ENCODE results near the gene PRR33.
"Not testable (repeated sequence)": the region's sequence is repeated elsewhere in the genome, so short reads cannot be mapped to it uniquely, and the experiment has no call there.

The PRR33 gene

GRCh38 chr11:1891831-1892115, at the start of gene PRR33:
Gene PRR33 (minus strand): TSS chr11:1891895. CDS start chr11:1890584, 1,311 bp downstream.
- no peaks in the 10 kb centered on the region for H3K9me3 Mint-ChIP-seq
- H3K4me1 Mint-ChIP-seq: peaks cover 30% of the 10 kb centered on the region
- peak within 1 kb of the TSS; percentile 17 for H3K27ac Mint-ChIP-seq
- H3K36me3 Mint-ChIP-seq: peaks cover 2% of the 10 kb centered on the region
- peak within 1 kb of the TSS; percentile 58 for H3K4me3 Mint-ChIP-seq
- H3K27me3 Mint-ChIP-seq: no peaks in the 10 kb centered on the region

GRCh38 chr11:1939788-1940187, 48.1 kb upstream of the PRR33 start:
- H3K9me3 Mint-ChIP-seq, H3K36me3 Mint-ChIP-seq, H3K27me3 Mint-ChIP-seq, H3K4me3 Mint-ChIP-seq, H3K4me1 Mint-ChIP-seq: not testable (repeated sequence)
- H3K27ac Mint-ChIP-seq: peak overlapping the region; percentile 69

DNA sequence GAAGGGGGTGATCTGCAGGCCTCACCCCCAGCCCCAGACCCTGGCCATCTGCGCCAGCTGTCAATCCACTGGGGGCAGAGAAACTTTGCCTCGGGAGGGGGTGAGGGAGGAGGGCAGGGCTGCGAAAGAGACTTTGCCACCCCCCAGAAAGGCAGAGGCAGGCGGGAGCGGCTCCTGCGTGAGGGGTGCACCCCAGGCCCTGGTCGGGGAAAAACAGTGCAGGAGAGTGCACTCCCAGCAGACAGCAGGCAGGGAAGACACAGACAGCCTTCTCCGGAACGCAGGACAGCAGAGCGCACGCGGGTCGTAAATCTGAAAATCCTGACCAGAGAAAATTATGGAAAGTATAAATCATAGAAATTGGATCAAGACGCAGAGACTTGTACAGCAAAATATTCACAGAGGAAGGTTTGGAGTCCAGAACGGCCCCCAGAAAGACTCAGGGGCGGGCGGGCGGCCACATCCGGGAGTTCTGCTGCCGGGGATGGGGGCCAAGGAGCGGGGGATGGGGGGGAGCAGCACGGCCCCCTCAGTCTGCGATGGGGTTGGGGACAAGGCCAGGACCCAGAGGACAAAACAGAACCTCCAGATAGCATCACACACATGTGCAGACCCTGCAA, 47.4 kb upstream of the PRR33 start:
- Mint-ChIP-seq H3K36me3 (no peaks in the 10 kb centered on the region), H3K27ac (no peak overlapping the region), H3K4me1 (peaks cover 10% of the 10 kb centered on the region), H3K27me3 (no peaks in the 10 kb centered on the region), H3K4me3 (no peak overlapping the region), H3K9me3 (no peaks in the 10 kb centered on the region)

GRCh38 chr11:1938343-1939005, 46.8 kb upstream of the PRR33 start:
- Mint-ChIP-seq H3K4me3 (no peak overlapping the region), H3K27ac (no peak overlapping the region), H3K27me3 (no peaks in the 10 kb centered on the region), H3K36me3 (no peaks in the 10 kb centered on the region), H3K9me3 (no peaks in the 10 kb centered on the region), H3K4me1 (peaks cover 10% of the 10 kb centered on the region)

DNA sequence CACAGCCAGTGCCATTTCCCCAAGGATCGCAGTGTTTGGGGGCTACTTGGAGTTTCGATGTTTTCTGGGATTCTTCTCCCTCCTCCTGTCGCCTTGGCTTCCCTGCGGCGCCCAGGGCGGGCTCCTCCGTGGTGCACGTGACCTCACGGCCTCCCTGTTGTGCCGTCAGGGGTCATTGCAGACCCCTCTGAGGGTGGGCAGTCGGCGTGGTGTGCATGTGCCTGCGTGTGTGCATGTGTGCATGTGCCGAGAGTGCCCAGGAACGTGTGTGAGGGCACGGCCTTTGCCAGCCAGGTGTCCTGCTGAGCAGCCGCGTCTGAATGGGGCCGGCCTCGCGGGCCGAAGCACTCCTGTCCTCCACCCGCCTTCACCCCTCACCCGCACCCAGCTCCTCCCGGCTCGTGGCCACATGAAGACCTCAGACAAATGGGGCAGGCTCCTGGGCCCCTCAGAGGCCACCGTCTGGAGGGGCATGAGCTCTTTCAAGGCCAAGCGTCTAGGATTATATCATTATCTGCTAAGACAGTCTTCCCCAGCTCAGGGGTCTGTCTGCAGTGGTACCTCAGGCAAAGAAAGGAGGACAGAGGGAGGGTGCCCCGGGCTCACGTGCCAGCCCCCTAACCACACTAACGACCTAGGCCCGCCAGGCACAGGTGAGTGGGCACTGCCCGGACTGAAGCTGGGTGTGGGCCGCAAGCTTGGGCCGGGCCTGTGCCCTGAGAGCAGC, 46.1 kb upstream of the PRR33 start:
- Mint-ChIP-seq H3K27me3 (no peaks in the 10 kb centered on the region), H3K9me3 (no peaks in the 10 kb centered on the region), H3K4me3 (no peak overlapping the region), H3K27ac (no peak overlapping the region), H3K4me1 (peaks cover 10% of the 10 kb centered on the region), H3K36me3 (no peaks in the 10 kb centered on the region)

DNA sequence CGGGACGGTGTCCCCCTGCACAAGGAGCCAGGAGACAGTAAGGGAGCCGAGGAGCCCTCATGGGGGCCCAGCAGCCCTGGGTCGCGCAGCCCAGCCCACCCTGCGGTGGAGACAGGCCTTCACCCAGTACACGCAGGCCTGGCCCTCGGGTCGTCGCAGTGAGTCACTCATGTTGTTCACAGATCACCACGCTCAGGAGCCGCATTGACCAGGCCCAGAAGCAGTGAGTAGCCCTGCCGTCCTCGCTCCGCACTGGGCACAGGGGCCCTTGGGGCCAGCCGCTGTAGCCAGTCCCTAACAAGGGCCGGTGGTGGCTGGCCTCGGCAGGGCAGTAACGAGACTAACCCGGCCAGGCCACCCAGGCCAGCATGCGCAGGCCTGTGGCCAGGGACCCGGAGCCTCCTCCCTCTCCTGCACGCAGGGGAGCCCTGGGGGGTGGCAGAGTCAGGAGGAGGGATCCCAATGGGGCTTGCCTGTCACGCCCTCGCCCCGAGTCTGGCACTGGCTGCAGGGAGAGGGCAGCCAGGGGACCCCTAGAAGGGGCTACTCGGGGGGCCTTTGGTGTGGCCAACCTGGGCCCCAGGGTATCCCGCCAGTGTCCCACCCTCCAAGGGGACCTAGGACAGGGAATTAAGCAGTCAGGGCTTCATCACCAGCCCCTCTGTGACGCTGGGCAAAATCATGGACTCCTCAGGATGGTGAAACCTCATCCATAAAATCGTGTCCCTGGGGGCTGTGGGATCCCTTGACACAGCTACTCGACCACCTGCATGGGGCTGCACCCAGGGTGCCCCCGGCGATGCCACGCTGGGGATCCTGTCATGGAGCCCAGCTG, 45.3 kb upstream of the PRR33 start:
- H3K4me1 Mint-ChIP-seq: peaks cover 10% of the 10 kb centered on the region
- H3K4me3 Mint-ChIP-seq: no peak overlapping the region
- H3K9me3 Mint-ChIP-seq: no peaks in the 10 kb centered on the region
- H3K27ac Mint-ChIP-seq: no peak overlapping the region
- no peaks in the 10 kb centered on the region for H3K36me3 Mint-ChIP-seq
- no peaks in the 10 kb centered on the region for H3K27me3 Mint-ChIP-seq

DNA sequence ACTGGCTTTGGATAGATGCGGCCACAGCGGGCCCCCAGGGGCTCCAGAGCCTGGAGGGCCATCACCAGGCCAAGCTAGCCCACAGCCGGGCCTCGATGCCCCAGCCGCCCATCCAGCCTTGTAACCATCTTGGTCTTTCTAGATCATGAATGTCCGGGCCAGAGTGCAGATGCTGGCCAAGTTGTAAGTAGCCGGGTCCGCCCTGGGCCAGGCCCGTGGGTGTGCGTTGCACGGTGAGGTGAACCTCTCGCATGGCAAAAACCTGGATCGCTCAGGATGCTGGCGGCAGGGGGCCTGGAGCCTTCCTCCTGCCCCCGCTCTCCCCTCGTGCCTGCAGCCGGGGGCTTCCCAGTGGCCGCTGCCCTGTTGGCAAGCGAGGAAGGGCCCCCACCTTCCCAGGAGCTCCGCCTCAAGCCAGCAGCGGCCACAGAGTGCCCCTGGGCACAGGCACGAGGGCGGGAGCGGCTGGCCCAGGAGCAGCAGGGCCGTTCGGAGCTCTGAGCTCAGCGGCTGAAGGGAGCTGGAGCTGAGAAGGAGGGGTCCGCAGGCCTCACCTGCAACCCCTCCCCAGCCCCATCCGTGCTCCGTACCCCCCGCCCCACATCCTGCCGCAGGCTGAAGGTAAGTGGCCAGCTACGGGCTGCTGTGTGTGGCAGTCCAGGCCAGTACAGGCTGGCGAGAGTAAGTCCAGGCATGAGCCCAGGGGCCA, 44.5 kb upstream of the PRR33 start:
- H3K27ac Mint-ChIP-seq: no peak overlapping the region
- no peaks in the 10 kb centered on the region for H3K27me3 Mint-ChIP-seq
- H3K36me3 Mint-ChIP-seq: no peaks in the 10 kb centered on the region
- H3K9me3 Mint-ChIP-seq: no peaks in the 10 kb centered on the region
- H3K4me1 Mint-ChIP-seq: peaks cover 10% of the 10 kb centered on the region
- no peak overlapping the region for H3K4me3 Mint-ChIP-seq

GRCh38 chr11:1935156-1936071, 43.7 kb upstream of the PRR33 start:
- no peak overlapping the region for H3K27ac Mint-ChIP-seq
- no peaks in the 10 kb centered on the region for H3K27me3 Mint-ChIP-seq
- no peak overlapping the region for H3K4me3 Mint-ChIP-seq
- H3K9me3 Mint-ChIP-seq: no peaks in the 10 kb centered on the region
- no peaks in the 10 kb centered on the region for H3K36me3 Mint-ChIP-seq
- H3K4me1 Mint-ChIP-seq: peaks cover 12% of the 10 kb centered on the region

- Mint-ChIP-seq H3K9me3 (no peaks in the 10 kb centered on the region), H3K4me1 (peaks cover 9% of the 10 kb centered on the region), H3K36me3 (no peaks in the 10 kb centered on the region), H3K4me3 (no peak overlapping the region), H3K27me3 (no peaks in the 10 kb centered on the region), H3K27ac (no peak overlapping the region)
These were observed 42.9 kb upstream of the PRR33 start for GRCh38 chr11:1934335-1935155.

- Mint-ChIP-seq H3K4me1 (peaks cover 5% of the 10 kb centered on the region), H3K27ac (no peak overlapping the region), H3K27me3 (no peaks in the 10 kb centered on the region), H3K9me3 (no peaks in the 10 kb centered on the region), H3K4me3 (no peak overlapping the region), H3K36me3 (no peaks in the 10 kb centered on the region)
These were observed 42.0 kb upstream of the PRR33 start for GRCh38 chr11:1933416-1934334.

GRCh38 chr11:1932681-1933080, 41.0 kb upstream of the PRR33 start:
- Mint-ChIP-seq H3K4me1 (peaks cover 5% of the 10 kb centered on the region), H3K27ac (no peak overlapping the region), H3K36me3 (no peaks in the 10 kb centered on the region), H3K4me3 (no peak overlapping the region), H3K27me3 (no peaks in the 10 kb centered on the region), H3K9me3 (no peaks in the 10 kb centered on the region)

DNA sequence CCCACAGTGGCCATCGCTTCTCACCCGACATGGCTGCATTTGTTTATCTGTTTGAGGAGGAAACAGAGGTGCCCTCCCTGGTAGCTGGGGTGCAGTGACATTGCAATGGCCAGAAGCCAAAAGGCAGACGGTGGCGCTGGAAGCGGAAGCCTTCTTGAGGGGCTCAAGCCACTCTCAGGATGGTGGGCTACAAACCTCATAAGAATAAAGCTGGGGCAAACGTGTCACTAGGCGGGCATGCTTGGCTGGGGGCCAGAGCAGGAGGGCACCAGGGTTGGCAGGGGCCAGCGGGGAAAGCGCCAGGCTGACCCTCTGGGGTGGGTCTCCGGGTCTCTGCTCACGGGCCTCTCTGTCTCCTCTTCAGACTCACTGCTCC, 40.4 kb upstream of the PRR33 start:
- Mint-ChIP-seq H3K27ac (no peak overlapping the region), H3K27me3 (no peaks in the 10 kb centered on the region), H3K9me3 (no peaks in the 10 kb centered on the region), H3K4me1 (peaks cover 5% of the 10 kb centered on the region), H3K36me3 (no peaks in the 10 kb centered on the region), H3K4me3 (no peak overlapping the region)
